Measurements from ENCODE around the gene SPC25.

DNA sequence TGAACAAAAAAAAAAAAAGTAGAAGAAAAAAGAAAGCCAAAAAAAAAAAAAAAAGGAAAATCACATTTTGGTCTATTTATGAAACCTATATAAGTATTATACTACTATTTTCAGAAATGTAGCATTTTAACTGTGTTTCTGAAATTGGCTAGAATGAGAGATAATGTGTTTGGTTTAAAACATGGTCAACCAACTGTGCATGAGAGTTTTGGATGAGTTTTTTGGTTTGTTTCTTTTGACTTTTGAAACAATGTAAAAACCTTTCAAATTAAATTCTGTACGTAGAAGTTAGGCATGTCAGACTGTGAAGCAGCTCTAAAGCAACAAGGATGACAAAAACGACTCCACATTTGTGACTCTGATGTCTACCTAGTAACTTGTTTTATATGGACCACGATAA lies 34.6 kb downstream of the SPC25 start:
- TF ChIP-seq, protein P1, sequence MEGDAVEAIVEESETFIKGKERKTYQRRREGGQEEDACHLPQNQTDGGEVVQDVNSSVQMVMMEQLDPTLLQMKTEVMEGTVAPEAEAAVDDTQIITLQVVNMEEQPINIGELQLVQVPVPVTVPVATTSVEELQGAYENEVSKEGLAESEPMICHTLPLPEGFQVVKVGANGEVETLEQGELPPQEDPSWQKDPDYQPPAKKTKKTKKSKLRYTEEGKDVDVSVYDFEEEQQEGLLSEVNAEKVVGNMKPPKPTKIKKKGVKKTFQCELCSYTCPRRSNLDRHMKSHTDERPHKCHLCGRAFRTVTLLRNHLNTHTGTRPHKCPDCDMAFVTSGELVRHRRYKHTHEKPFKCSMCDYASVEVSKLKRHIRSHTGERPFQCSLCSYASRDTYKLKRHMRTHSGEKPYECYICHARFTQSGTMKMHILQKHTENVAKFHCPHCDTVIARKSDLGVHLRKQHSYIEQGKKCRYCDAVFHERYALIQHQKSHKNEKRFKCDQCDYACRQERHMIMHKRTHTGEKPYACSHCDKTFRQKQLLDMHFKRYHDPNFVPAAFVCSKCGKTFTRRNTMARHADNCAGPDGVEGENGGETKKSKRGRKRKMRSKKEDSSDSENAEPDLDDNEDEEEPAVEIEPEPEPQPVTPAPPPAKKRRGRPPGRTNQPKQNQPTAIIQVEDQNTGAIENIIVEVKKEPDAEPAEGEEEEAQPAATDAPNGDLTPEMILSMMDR (IDR thresholded peaks at IDR 0.05), result no peak
- TF ChIP-seq POLR2A (IDR thresholded peaks at IDR 0.05), result no peak

All from ovary (tissue), 3 donors.